MM.1S (cell line): ENCODE measurements around the gene APOBEC2.

Experiments
- CTCF ChIP-seq: fragments of 300-600 bp; sonication (generic); IDR thresholded peaks from 2 replicates; pipeline ENCODE4 v1.5.1; 2016; ENCODE audit warnings: antibody characterized with exemption, low read length, mixed read lengths
- EZH2 ChIP-seq: fragments of 300-600 bp; sonication (generic); optimal IDR thresholded peaks from 2 replicates; pipeline ENCODE3; 2017; ENCODE audit warnings: low read depth, mild to moderate bottlenecking, antibody characterized with exemption, low read length, mixed read lengths
- EZH2phosphoT487 ChIP-seq: fragments of 300-600 bp; sonication (generic); IDR thresholded peaks from 2 replicates; pipeline ENCODE4 v1.6.1; 2018; ENCODE audit warnings: antibody characterized with exemption, low read length

- TF ChIP-seq EZH2phosphoT487, result no peak
- no peak for TF ChIP-seq CTCF
- TF ChIP-seq EZH2, result no peak
Observed at GRCh38 chr6:41013466-41014153, 39.4 kb upstream of the APOBEC2 start.
